DMS79 treated with DMSO at 0.1 percent for 48 hours (cell line): ENCODE measurements around the gene CPOX.
"Not testable (repeated sequence)": the region's sequence is repeated elsewhere in the genome, so short reads cannot be mapped to it uniquely, and the experiment has no call there.

Source experiments
- DNase-seq: peaks from one replicate; lab custom pipeline; 2025; lab: John Stamatoyannopoulos, UW

CPOX gene

GRCh38 chr3:98593046-98593936 is at the start of gene CPOX:
Gene CPOX, minus strand, starts transcription at chr3:98593611. Its CDS starts 107 bp downstream, at chr3:98593504.
- DNase-seq, result peak; percentile 68

- DNase-seq, result not testable (repeated sequence)
These were observed 49.4 kb upstream of the CPOX start for GRCh38 chr3:98642769-98643168.

GRCh38 chr3:98641756-98642155 is 48.3 kb upstream of the CPOX start:
- DNase-seq, result not testable (repeated sequence)

- not testable (repeated sequence) for DNase-seq
These were observed 45.1 kb upstream of the CPOX start for GRCh38 chr3:98638515-98638914.

GRCh38 chr3:98630416-98630815 is 37.0 kb upstream of the CPOX start:
- DNase-seq, result no peak

GRCh38 chr3:98628317-98628716 is 34.9 kb upstream of the CPOX start:
- no peak for DNase-seq

- DNase-seq, result no peak
These were observed 32.7 kb upstream of the CPOX start for GRCh38 chr3:98626151-98626550.

GRCh38 chr3:98623572-98624280 is 30.3 kb upstream of the CPOX start:
- no peak for DNase-seq

- no peak for DNase-seq
These were observed 24.4 kb upstream of the CPOX start for GRCh38 chr3:98617841-98618240.

- no peak for DNase-seq
These were observed 20.2 kb upstream of the CPOX start for GRCh38 chr3:98613616-98614015.

GRCh38 chr3:98612996-98613517 is 19.6 kb upstream of the CPOX start:
- DNase-seq, result no peak

- DNase-seq, result no peak
These were observed 19.2 kb upstream of the CPOX start for GRCh38 chr3:98612587-98612986.

GRCh38 chr3:98608029-98608428 is 14.6 kb upstream of the CPOX start:
- no peak for DNase-seq

GRCh38 chr3:98603580-98603979 is 10.2 kb upstream of the CPOX start:
- DNase-seq, result no peak

GRCh38 chr3:98602078-98602678 is 8.8 kb upstream of the CPOX start:
- peak; percentile 9 for DNase-seq

- DNase-seq, result no peak
These were observed 7.8 kb upstream of the CPOX start for GRCh38 chr3:98601180-98601579.

- no peak for DNase-seq
These were observed 7.1 kb upstream of the CPOX start for GRCh38 chr3:98600412-98601095.

- DNase-seq, result no peak
These were observed 6.4 kb upstream of the CPOX start for GRCh38 chr3:98599647-98600411.

- no peak for DNase-seq
These were observed 5.1 kb upstream of the CPOX start for GRCh38 chr3:98598492-98598891.

- DNase-seq, result no peak
These were observed 3.4 kb upstream of the CPOX start for GRCh38 chr3:98596541-98597500.
